22Rv1 (cell line): Measurements from ENCODE around the gene TYW1.

Experiments used
- CTCF ChIP-seq: fragments of 450-650 bp; IDR thresholded peaks from 2 replicates; pipeline ENCODE4 v1.5.1; 2017; ENCODE audit warnings: mild to moderate bottlenecking
- ZFX ChIP-seq: fragments of 450-650 bp; IDR thresholded peaks from 2 replicates; pipeline ENCODE4 v1.6.1; 2017; ENCODE audit warnings: antibody characterized with exemption, borderline replicate concordance

- TF ChIP-seq CTCF (no peak), ZFX (no peak)
Measured at GRCh38 chr7:67018940-67019339, 22.3 kb downstream of the TYW1 start.
